Stomach (tissue), 4 donors: Measurements from ENCODE around the gene TRIM33.

Source experiments
- CTCF ChIP-seq, 7 experiments: fragments of 450-650 bp in 4 of 7; fragments of 200-600 bp in 3 of 7; sonication (generic) in 3 of 7; IDR thresholded peaks; one replicate each; pipeline ENCODE4 v1.5.1; 2016 to 2019; ENCODE audit warnings: antibody characterized with exemption in 7 of 7, control low read depth in 2 of 7, mild to moderate bottlenecking in 1 of 7
- POLR2A ChIP-seq, 4 donors: fragments of 450-650 bp; IDR thresholded peaks; one replicate each; pipeline ENCODE4 v1.6.1; 2016; ENCODE audit warnings: antibody characterized with exemption in 4 of 4, control low read depth in 2 of 4, mild to moderate bottlenecking in 1 of 4, moderate library complexity in 1 of 4
- POLR2AphosphoS5 ChIP-seq, 3 donors: sonication (generic); formaldehyde crosslinking; IDR thresholded peaks; one replicate each; pipeline ENCODE4 v1.6.1; 2016; ENCODE audit warnings: antibody characterized with exemption in 3 of 3

- no peak for TF ChIP-seq POLR2A (IDR thresholded peaks at IDR 0.05)
- TF ChIP-seq CTCF (IDR thresholded peaks at IDR 0.05), result no peak
- TF ChIP-seq POLR2AphosphoS5 (IDR thresholded peaks at IDR 0.05), result no peak
Measured at GRCh38 chr1:114453361-114453784, 57.6 kb downstream of the TRIM33 start.
